GM13977 (cell line): ENCODE results near the gene NGDN.

Experiments
- DNase-seq: peaks from one replicate; pipeline ENCODE4 v3.0.0; 2012; ENCODE audit warnings: low spot score
- in situ Hi-C: fragments of 300-500 bp; cut with MboI; formaldehyde crosslinking; loops from one replicate; pipeline ENCODE4 v1.12.0; 2022; ENCODE audit warnings: low sequenced_read_pairs, low pct_unique_long_range_greater_than_20kb, mixed read lengths, inconsistent platforms; ENCODE audit not compliant: unreplicated experiment
- TF ChIP-seq, protein P1 (sequence below): IDR thresholded peaks from 2 replicates; pipeline ENCODE4 v1.5.1; 2012; ENCODE audit warnings: mild to moderate bottlenecking, control low read depth; ENCODE audit not compliant: insufficient read depth; ENCODE audit errors: extremely low read depth, missing control alignments

The NGDN gene

DNA sequence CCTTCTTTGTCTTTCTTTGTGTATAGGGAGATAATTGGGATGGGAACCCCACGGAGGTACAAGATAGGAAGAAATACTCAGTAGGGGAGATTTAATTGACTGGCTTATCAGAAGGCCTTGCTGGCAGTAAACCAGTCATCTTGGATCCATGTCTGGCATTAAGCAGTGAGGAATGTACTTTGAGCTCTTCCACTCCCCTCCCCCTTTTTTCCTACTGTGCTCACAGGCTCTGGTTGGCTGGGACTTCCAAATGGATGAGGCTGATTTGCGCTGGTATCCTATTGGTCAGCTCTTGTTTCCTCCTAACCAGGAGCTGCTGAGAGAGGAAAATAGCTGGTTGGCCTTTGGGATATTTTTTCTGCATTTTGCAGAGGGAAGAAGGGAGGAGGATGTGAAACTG is 24.7 kb downstream of the NGDN start:
- TF ChIP-seq, protein P1, sequence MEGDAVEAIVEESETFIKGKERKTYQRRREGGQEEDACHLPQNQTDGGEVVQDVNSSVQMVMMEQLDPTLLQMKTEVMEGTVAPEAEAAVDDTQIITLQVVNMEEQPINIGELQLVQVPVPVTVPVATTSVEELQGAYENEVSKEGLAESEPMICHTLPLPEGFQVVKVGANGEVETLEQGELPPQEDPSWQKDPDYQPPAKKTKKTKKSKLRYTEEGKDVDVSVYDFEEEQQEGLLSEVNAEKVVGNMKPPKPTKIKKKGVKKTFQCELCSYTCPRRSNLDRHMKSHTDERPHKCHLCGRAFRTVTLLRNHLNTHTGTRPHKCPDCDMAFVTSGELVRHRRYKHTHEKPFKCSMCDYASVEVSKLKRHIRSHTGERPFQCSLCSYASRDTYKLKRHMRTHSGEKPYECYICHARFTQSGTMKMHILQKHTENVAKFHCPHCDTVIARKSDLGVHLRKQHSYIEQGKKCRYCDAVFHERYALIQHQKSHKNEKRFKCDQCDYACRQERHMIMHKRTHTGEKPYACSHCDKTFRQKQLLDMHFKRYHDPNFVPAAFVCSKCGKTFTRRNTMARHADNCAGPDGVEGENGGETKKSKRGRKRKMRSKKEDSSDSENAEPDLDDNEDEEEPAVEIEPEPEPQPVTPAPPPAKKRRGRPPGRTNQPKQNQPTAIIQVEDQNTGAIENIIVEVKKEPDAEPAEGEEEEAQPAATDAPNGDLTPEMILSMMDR: no peak
- in situ Hi-C loops: no loop called here
- DNase-seq: no peak

DNA sequence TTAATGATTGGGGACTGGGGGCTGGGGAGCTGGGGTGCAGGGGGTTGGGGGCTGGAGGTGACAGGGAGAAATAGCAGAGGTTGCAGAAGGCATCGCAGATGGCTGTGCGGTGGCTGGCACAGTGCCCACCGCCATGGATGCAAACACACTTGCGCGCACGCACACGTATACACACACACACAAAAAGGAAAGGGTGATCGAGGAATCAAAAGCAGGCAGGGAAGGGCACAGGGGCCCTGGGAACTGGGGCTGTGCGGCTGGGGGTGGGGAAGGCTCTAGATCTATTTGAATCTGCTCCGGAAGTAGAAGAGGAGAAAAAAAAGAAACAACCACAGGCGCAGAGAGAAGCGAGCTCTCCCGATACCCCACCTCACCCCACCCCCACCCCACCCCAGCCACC is 42.7 kb downstream of the NGDN start:
- in situ Hi-C loops: no loop called here
- TF ChIP-seq, protein P1: no peak
- no peak for DNase-seq

DNA sequence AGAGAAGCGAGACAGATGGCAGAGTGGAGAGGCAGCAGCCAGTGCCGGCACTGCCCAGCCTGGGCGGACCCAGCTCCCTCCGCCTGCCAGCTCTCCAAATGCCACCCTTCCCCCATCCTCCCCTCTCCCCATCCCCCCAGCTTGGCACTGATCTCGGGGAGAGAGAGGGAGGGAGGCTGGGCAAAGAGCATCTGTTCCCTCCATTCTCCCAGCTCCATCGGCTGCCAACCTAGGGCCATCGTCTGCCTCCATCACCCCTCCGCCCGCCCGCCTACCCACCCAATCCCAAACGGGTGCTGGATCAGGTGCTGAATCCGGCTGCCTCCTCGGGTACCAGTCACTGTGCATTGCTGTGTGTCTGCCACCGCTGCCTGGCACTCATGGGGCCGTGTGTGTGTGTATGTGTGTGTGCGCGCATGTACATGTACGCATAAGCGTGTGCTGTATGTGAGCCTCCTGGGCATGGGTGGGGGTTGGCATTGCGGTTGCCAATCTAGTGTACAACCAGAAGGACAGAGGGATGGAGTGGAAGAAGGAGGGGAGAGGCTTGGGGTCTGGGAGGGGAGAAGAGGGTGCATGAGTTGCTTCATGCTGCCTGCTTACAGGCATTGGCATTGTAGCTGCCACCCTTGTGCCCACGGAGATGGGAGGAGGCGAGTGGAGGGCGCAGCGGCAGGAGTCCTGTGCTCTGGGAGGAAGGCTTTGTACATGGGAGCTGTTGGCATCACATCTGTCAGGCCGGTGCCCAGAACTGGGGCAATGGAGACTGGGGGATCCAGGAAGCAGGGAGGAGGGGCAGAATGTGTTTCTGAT is 43.7 kb downstream of the NGDN start:
- DNase-seq: no peak
- in situ Hi-C loops: no loop called here
- TF ChIP-seq, protein P1: no peak

DNA sequence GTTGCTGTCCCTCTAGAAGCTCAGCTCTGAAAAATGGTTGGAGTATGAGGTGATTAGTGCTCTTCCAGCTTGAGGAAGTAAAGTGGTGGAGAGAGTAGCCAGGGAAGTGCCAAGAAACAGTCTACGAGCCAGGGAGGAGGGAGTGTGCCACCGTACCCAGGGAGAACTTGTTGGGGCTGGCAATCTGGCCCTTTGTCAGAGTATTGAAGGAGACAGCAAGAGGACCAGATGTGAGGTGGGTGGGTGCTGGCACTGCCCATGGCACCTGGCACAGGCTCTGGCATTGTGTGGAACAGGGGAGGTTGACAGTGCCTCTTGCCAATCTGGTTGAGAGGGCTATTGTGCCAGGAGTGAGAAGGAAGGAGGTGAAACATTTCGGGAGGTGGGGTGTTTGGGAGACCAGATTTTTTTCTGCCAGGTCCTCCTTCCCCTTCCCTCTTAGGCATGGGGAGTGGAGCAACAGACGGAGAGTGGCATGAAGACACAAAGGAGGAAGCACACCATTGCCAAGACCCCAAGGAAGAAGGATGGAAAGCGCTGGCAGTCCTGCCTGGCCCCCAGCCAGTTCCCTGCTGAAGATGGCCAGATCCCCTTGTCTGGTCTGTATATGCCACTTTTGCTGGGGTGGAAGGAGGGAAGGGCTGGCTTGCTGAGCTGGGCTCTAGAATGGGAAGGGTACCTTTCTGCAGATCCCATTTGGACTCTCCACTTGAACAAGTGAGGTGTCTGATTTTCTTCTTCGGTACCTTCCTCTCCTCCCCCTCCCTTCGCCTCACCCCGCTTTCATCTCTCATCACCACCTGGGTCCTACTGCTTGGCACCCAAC is 44.5 kb downstream of the NGDN start:
- in situ Hi-C loops: no loop called here

GRCh38 chr14:23514644-23514957 is 45.1 kb downstream of the NGDN start:
- in situ Hi-C loops: no loop called here
- TF ChIP-seq, protein P1: no peak
- no peak for DNase-seq

More for the DNA sequence above, 44.5 kb downstream of the NGDN start:
- TF ChIP-seq, protein P1: no peak
- DNase-seq: no peak

GRCh38 chr14:23517650-23518326 is 48.3 kb downstream of the NGDN start:
- TF ChIP-seq, protein P1: no peak
- in situ Hi-C loops: no loop called here
- DNase-seq: no peak
